ENCODE data around the gene HHIPL1. TPM values are rescaled to one million over a fixed set of nuclear protein-coding genes. Genes with fewer than 3 reads are reported as not detected.

Gene HHIPL1
- total RNA-seq, 1 experiment from 2014 or later, result 0.06 TPM

GRCh38 chr14:99718031-99718810 lies 73.3 kb downstream of the HHIPL1 start:
- DNase-seq (ENCODE audit: low spot score), result peak; percentile 47
- no peaks in the 10 kb centered on the region for H3K9me3 ChIP-seq (ENCODE audit: low read depth, low read length, poor library complexity, severe bottlenecking)
- no peak for TF ChIP-seq EZH2 (IDR thresholded peaks at IDR 0.05; ENCODE audit: borderline replicate concordance, low read depth, low read length, poor library complexity, severe bottlenecking)
- intact Hi-C loops (cut with micrococcal nuclease; ENCODE audit: unreplicated experiment), result no loop called here
- H3K36me3 ChIP-seq (ENCODE audit: insufficient read depth, low read length, poor library complexity, severe bottlenecking), result no peaks in the 10 kb centered on the region
- no TSS peak for BruUV-seq (replicated peaks)
- H3K27ac ChIP-seq (ENCODE audit: low read depth, low read length, poor library complexity, severe bottlenecking), result no peak overlapping the region
- ChIA-PET POLR2A (ENCODE audit: low non-redundant PET) (no interaction called here), CTCF (no interaction called here)
- no peaks in the 10 kb centered on the region for H3K4me1 ChIP-seq (ENCODE audit: insufficient read depth, low read length, poor library complexity, severe bottlenecking)
- no peak overlapping the region for H3K4me3 ChIP-seq (ENCODE audit: low read depth, low read length, poor library complexity, severe bottlenecking)
- no peaks in the 10 kb centered on the region for H3K27me3 ChIP-seq (replicated peaks; ENCODE audit: insufficient read depth, low read depth, low read length, poor library complexity)

GRCh38 chr14:99718811-99719192 lies 73.9 kb downstream of the HHIPL1 start:
- no TSS peak for BruUV-seq (replicated peaks)
- no peaks in the 10 kb centered on the region for H3K36me3 ChIP-seq (ENCODE audit: insufficient read depth, low read length, poor library complexity, severe bottlenecking)
- no peaks in the 10 kb centered on the region for H3K27me3 ChIP-seq (replicated peaks; ENCODE audit: insufficient read depth, low read depth, low read length, poor library complexity)
- no peaks in the 10 kb centered on the region for H3K4me1 ChIP-seq (ENCODE audit: insufficient read depth, low read length, poor library complexity, severe bottlenecking)
- H3K9me3 ChIP-seq (ENCODE audit: low read depth, low read length, poor library complexity, severe bottlenecking), result no peaks in the 10 kb centered on the region
- ChIA-PET CTCF (no interaction called here), POLR2A (ENCODE audit: low non-redundant PET) (no interaction called here)
- intact Hi-C loops (cut with micrococcal nuclease; ENCODE audit: unreplicated experiment), result no loop called here
- TF ChIP-seq CTCF (conservative IDR thresholded peaks at IDR 0.05; ENCODE audit: low read depth, low read length) (no peak), EZH2 (IDR thresholded peaks at IDR 0.05; ENCODE audit: borderline replicate concordance, low read depth, low read length, poor library complexity, severe bottlenecking) (no peak)
- no peak overlapping the region for H3K4me3 ChIP-seq (ENCODE audit: low read depth, low read length, poor library complexity, severe bottlenecking)
- H3K27ac ChIP-seq (ENCODE audit: low read depth, low read length, poor library complexity, severe bottlenecking), result no peak overlapping the region
- DNase-seq (ENCODE audit: low spot score), result no peak

DNA sequence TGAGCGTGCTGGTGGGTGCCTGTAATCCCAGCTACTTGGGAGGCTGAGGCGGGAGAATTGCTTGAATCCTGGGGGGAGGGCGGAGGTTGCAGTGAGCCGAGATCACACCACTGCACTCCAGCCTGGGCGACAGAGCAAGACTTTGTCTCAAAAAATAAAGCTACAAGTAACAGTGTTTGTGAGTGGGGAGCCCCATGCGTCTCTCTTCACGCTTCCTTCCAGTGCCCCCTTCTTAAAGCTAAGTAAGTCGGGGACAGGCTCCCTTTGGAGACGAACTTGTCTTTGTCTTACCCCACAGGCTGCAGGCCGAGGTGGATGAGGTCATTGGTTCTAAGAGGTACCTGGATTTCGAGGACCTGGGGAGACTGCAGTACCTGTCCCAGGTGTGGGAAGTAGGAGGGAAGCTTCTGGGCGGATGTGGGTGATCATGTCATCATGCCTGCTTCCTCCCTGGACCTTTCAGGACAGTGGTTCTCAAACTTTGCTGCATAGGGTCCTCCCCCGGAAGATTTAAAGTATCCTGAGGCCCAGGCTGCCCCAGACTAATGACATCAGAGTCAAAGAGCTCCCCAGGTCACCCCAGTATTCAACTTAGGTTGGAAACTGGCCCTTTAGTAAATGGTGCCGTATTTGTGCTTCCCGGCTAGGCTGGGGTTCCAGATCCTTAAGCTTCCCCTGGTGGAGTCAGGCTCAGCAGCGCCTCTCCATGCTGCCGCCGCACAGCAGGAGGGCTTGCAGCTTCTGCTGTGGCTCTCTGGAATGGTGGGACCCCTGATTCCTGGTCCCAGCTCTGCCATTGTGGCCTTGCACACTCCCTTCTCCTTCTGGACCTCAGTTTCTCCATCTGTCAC lies 76.2 kb downstream of the HHIPL1 start:
- no peak for TF ChIP-seq EZH2 (IDR thresholded peaks at IDR 0.05; ENCODE audit: borderline replicate concordance, low read depth, low read length, poor library complexity, severe bottlenecking)
- TF ChIP-seq CTCF (conservative IDR thresholded peaks at IDR 0.05; ENCODE audit: low read depth, low read length), result no peak
- ChIA-PET POLR2A (ENCODE audit: low non-redundant PET) (no interaction called here), CTCF (no interaction called here)
- Histone ChIP-seq H3K27me3 (replicated peaks; ENCODE audit: insufficient read depth, low read depth, low read length, poor library complexity) (no peaks in the 10 kb centered on the region), H3K27ac (ENCODE audit: low read depth, low read length, poor library complexity, severe bottlenecking) (no peak overlapping the region), H3K4me3 (ENCODE audit: low read depth, low read length, poor library complexity, severe bottlenecking) (no peak overlapping the region), H3K4me1 (ENCODE audit: insufficient read depth, low read length, poor library complexity, severe bottlenecking) (no peaks in the 10 kb centered on the region), H3K9me3 (ENCODE audit: low read depth, low read length, poor library complexity, severe bottlenecking) (no peaks in the 10 kb centered on the region), H3K36me3 (ENCODE audit: insufficient read depth, low read length, poor library complexity, severe bottlenecking) (no peaks in the 10 kb centered on the region)
- no peak for DNase-seq (ENCODE audit: low spot score)
- BruUV-seq (replicated peaks), result no TSS peak
- intact Hi-C loops (cut with micrococcal nuclease; ENCODE audit: unreplicated experiment), result no loop called here

All from A673 (cell line).